ENCODE results near the gene POP5.
"Not testable (repeated sequence)": the region's sequence is repeated elsewhere in the genome, so short reads cannot be mapped to it uniquely, and the experiment has no call there.

Gene POP5

GRCh38 chr12:120536064-120536791 is 45.0 kb downstream of the POP5 start:
- DNase-seq: peak; percentile 55

- peak; percentile 58 for DNase-seq
Measured at GRCh38 chr12:120534703-120535655, 46.2 kb downstream of the POP5 start.

- DNase-seq: peak; percentile 93
Measured at GRCh38 chr12:120534203-120534702, 46.9 kb downstream of the POP5 start, which contains the start of gene RNF10. RNF10 (plus strand) TSS chr12:120534356; CDS start chr12:120534812, 456 bp downstream.

- DNase-seq: no peak
Measured at GRCh38 chr12:120532701-120533238, 48.4 kb downstream of the POP5 start.

GRCh38 chr12:120530418-120530761 is 50.8 kb downstream of the POP5 start:
- not testable (repeated sequence) for DNase-seq

- no peak for DNase-seq
Measured at GRCh38 chr12:120529641-120530417, 51.4 kb downstream of the POP5 start.

- DNase-seq: peak; percentile 92
Measured at GRCh38 chr12:120528861-120529525, 52.2 kb downstream of the POP5 start, which contains the start of gene COQ5. COQ5 (minus strand) TSS chr12:120529158; CDS start chr12:120529141, 17 bp downstream.
